ENCODE measurements around the gene WDR7. TPM values are rescaled to one million over a fixed set of nuclear protein-coding genes. Genes with fewer than 3 reads are reported as not detected.
A peak's percentile ranks its signal among the peaks of the same experiment; 100 is the strongest.

The WDR7 gene
- total and polyA plus RNA-seq, 2 experiments from 2014 or later, result 5.9 to 19.0 TPM

- TF ChIP-seq EZH2phosphoT487 (IDR thresholded peaks at IDR 0.05; ENCODE audit: low read depth, severe bottlenecking, unreplicated experiment) (no peak), EZH2 (IDR thresholded peaks at IDR 0.05; ENCODE audit: borderline replicate concordance) (no peak), CTCF (IDR thresholded peaks at IDR 0.05; ENCODE audit: poor library complexity) (no peak)
- DNase-seq (ENCODE audit: low spot score), result no peak
- Histone ChIP-seq H3K9me3 (ENCODE audit: low read depth) (no peaks in the 10 kb centered on the region), H2AFZ (no peak overlapping the region), H3K27ac (no peak overlapping the region), H3K4me3 (no peak overlapping the region), H3K36me3 (replicated peaks; ENCODE audit: insufficient read depth, low read depth) (no peaks in the 10 kb centered on the region), H3K27me3 (no peaks in the 10 kb centered on the region), H3K4me2 (no peak overlapping the region), H3K4me1 (ENCODE audit: insufficient read depth) (no peaks in the 10 kb centered on the region), H4K20me1 (ENCODE audit: insufficient read depth, poor library complexity, severe bottlenecking) (no peaks in the 10 kb centered on the region), H3K79me2 (no peaks in the 10 kb centered on the region), H3K9me2 (replicated peaks; ENCODE audit: insufficient read depth) (no peaks in the 10 kb centered on the region)
- 42% methylated on average over 1 of the region's 1 CpG for WGBS (ENCODE audit: low lambda C conversion rate, missing lambda C conversion rate)
Observed at GRCh38 chr18:56983275-56983992, 332.3 kb downstream of the WDR7 start.

GRCh38 chr18:56984731-56985130 lies 333.6 kb downstream of the WDR7 start:
- H4K20me1 ChIP-seq (ENCODE audit: insufficient read depth, poor library complexity, severe bottlenecking), result no peaks in the 10 kb centered on the region
- no peaks in the 10 kb centered on the region for H3K4me1 ChIP-seq (ENCODE audit: insufficient read depth)
- WGBS (ENCODE audit: low lambda C conversion rate, missing lambda C conversion rate), result 64% methylated on average over 5 of the region's 5 CpGs
- H3K79me2 ChIP-seq, result no peaks in the 10 kb centered on the region
- no peaks in the 10 kb centered on the region for H3K27me3 ChIP-seq
- no peaks in the 10 kb centered on the region for H3K9me2 ChIP-seq (replicated peaks; ENCODE audit: insufficient read depth)
- no peak overlapping the region for H3K27ac ChIP-seq
- no peak overlapping the region for H3K4me3 ChIP-seq
- TF ChIP-seq EZH2 (IDR thresholded peaks at IDR 0.05; ENCODE audit: borderline replicate concordance) (no peak), EZH2phosphoT487 (IDR thresholded peaks at IDR 0.05; ENCODE audit: low read depth, severe bottlenecking, unreplicated experiment) (no peak), CTCF (IDR thresholded peaks at IDR 0.05; ENCODE audit: poor library complexity) (no peak)
- DNase-seq (ENCODE audit: low spot score), result no peak
- H3K9me3 ChIP-seq (ENCODE audit: low read depth), result no peaks in the 10 kb centered on the region
- no peaks in the 10 kb centered on the region for H3K36me3 ChIP-seq (replicated peaks; ENCODE audit: insufficient read depth, low read depth)
- no peak overlapping the region for H2AFZ ChIP-seq
- H3K4me2 ChIP-seq, result no peak overlapping the region

GRCh38 chr18:56986829-56987228 lies 335.7 kb downstream of the WDR7 start:
- Histone ChIP-seq H3K4me2 (peak overlapping the region; percentile 42), H3K79me2 (no peaks in the 10 kb centered on the region), H3K9me3 (ENCODE audit: low read depth) (no peaks in the 10 kb centered on the region), H2AFZ (no peak overlapping the region), H3K4me1 (ENCODE audit: insufficient read depth) (no peaks in the 10 kb centered on the region), H3K27ac (no peak overlapping the region), H3K9me2 (replicated peaks; ENCODE audit: insufficient read depth) (no peaks in the 10 kb centered on the region), H4K20me1 (ENCODE audit: insufficient read depth, poor library complexity, severe bottlenecking) (no peaks in the 10 kb centered on the region), H3K4me3 (no peak overlapping the region), H3K36me3 (replicated peaks; ENCODE audit: insufficient read depth, low read depth) (no peaks in the 10 kb centered on the region), H3K27me3 (no peaks in the 10 kb centered on the region)
- TF ChIP-seq EZH2 (IDR thresholded peaks at IDR 0.05; ENCODE audit: borderline replicate concordance) (no peak), EZH2phosphoT487 (IDR thresholded peaks at IDR 0.05; ENCODE audit: low read depth, severe bottlenecking, unreplicated experiment) (no peak), CTCF (IDR thresholded peaks at IDR 0.05; ENCODE audit: poor library complexity) (no peak)
- peak; percentile 5 for DNase-seq (ENCODE audit: low spot score)
- WGBS (ENCODE audit: low lambda C conversion rate, missing lambda C conversion rate), result 62% methylated on average over 2 of the region's 2 CpGs
